ENCODE measurements around the gene GARIN3. TPM values are rescaled to one million over a fixed set of nuclear protein-coding genes. Genes with fewer than 3 reads are reported as not detected.

The GARIN3 gene
- total and polyA plus RNA-seq, 9 of the 15 experiments (the other 6 are each of a cell fraction or from before 2014, with no cell fraction given): not detected

DNA sequence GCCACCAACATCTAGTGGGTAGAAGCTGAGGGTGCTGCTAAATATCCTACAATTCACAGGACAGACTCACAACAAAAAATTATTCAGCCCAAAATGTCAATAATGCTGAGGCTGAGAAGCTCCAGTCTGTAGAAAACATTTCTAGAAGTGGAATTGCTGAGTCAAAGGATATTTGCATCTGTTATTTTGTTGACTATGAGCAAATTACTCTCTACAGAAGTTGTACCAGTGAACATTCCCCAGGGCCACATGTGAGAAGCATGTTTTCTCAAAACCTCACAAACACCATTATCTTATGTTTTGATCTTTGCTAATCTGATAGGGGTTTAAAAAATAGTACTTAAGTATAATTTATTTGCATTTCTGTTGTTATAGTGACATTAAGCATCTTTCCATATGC, 30.0 kb upstream of the GARIN3 start:
- no peak for ATAC-seq
- Histone ChIP-seq H3K4me2 (ENCODE audit: insufficient read depth, low read length) (no peak overlapping the region), H3K9me3 (replicated peaks; ENCODE audit: control insufficient read depth, insufficient read depth, low read depth, low read length) (no peaks in the 10 kb centered on the region), H2AFZ (ENCODE audit: low read depth, low read length) (no peak overlapping the region), H4K20me1 (replicated peaks; ENCODE audit: control insufficient read depth, insufficient read depth, low read length) (no peaks in the 10 kb centered on the region), H3K27me3 (ENCODE audit: control insufficient read depth in 2 of 2, insufficient read depth in 2 of 2, low read length in 2 of 2) (peaks cover 0 to 5% of the 10 kb centered on the region in 2 experiments; a peak in 1 of 5 replicates), H3K4me3 (no peak overlapping the region), H3K4me1 (replicated peaks in 1 of 2; ENCODE audit: control insufficient read depth in 2 of 2, insufficient read depth in 2 of 2, low read length in 2 of 2) (no peaks in the 10 kb centered on the region), H3K36me3 (ENCODE audit: control insufficient read depth, insufficient read depth, low read length) (no peaks in the 10 kb centered on the region), H3K9ac (ENCODE audit: insufficient read depth in 1 of 2, low read depth in 2 of 2, low read length in 2 of 2) (no peak overlapping the region), H3K27ac (ENCODE audit: extremely low read depth, low read depth, low read length) (no peak overlapping the region), H3K9me1 (ENCODE audit: control insufficient read depth, insufficient read depth, low read length) (no peaks in the 10 kb centered on the region), H3K79me2 (ENCODE audit: control insufficient read depth, insufficient read depth, low read length) (no peaks in the 10 kb centered on the region)
- TF ChIP-seq ZNF316 (IDR thresholded peaks at IDR 0.05): 0 out of 2 replicates have a peak, but pooled peaks have one; percentile 19
- TF ChIP-seq, protein P1, sequence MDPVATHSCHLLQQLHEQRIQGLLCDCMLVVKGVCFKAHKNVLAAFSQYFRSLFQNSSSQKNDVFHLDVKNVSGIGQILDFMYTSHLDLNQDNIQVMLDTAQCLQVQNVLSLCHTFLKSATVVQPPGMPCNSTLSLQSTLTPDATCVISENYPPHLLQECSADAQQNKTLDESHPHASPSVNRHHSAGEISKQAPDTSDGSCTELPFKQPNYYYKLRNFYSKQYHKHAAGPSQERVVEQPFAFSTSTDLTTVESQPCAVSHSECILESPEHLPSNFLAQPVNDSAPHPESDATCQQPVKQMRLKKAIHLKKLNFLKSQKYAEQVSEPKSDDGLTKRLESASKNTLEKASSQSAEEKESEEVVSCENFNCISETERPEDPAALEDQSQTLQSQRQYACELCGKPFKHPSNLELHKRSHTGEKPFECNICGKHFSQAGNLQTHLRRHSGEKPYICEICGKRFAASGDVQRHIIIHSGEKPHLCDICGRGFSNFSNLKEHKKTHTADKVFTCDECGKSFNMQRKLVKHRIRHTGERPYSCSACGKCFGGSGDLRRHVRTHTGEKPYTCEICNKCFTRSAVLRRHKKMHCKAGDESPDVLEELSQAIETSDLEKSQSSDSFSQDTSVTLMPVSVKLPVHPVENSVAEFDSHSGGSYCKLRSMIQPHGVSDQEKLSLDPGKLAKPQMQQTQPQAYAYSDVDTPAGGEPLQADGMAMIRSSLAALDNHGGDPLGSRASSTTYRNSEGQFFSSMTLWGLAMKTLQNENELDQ (CRISPR knock-in tag; IDR thresholded peaks at IDR 0.05; ENCODE audit: borderline replicate concordance): no peak
- FAIRE-seq: no peak
- in situ Hi-C loops (cut with MboI) (no loop called here), intact Hi-C loops (cut with micrococcal nuclease) (no loop called here)
- ChIA-PET CTCF (ENCODE audit: low intra/inter-chr PET ratio) (no interaction called here), POLR2A (no interaction called here)
- no TSS peak for BruUV-seq (replicated peaks)
- no peak for DNase-seq (ENCODE audit: extremely low read depth in 1 of 4, low spot score in 3 of 4)

DNA sequence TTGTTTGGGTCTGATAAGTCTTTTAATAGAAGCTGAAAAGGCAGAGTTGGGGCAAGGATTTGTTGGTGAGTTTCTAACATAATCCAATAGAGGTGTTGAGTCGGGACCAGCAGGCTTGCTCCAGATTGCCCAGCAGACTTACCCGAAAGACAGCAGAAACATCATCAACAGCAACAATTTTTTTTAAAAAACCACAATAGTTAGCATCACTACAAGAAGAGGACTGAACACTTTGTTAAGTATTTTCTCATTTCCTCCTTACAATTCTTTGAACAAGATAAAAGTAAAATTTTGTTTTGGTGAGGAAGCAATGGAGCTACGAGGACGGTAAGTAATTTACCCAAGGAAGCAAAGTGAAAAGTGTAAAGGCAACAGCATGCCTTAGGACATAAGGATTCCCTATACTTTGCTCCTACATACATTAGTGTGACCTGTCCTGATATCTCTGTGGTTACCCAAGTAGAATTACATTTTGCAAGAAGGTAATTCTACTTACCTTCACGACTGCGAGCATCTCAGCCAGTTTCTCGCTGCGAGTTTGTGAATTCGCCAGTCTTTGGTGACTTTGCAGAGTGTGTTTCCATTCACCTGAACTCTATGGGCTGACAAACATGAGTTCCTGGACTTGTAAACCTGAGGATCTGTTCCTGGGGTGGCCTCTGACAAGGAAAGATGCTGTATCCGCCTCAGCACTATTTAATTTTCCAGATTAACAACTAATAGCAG, 27.8 kb upstream of the GARIN3 start:
- Histone ChIP-seq H3K27ac (ENCODE audit: extremely low read depth, low read depth, low read length) (no peak overlapping the region), H4K20me1 (replicated peaks; ENCODE audit: control insufficient read depth, insufficient read depth, low read length) (no peaks in the 10 kb centered on the region), H3K9me1 (ENCODE audit: control insufficient read depth, insufficient read depth, low read length) (no peaks in the 10 kb centered on the region), H3K4me2 (ENCODE audit: insufficient read depth, low read length) (no peak overlapping the region), H2AFZ (ENCODE audit: low read depth, low read length) (no peak overlapping the region), H3K4me1 (replicated peaks in 1 of 2; ENCODE audit: control insufficient read depth in 2 of 2, insufficient read depth in 2 of 2, low read length in 2 of 2) (no peaks in the 10 kb centered on the region), H3K79me2 (ENCODE audit: control insufficient read depth, insufficient read depth, low read length) (no peaks in the 10 kb centered on the region), H3K4me3 (no peak overlapping the region), H3K9ac (ENCODE audit: insufficient read depth in 1 of 2, low read depth in 2 of 2, low read length in 2 of 2) (no peak overlapping the region), H3K27me3 (ENCODE audit: control insufficient read depth in 2 of 2, insufficient read depth in 2 of 2, low read length in 2 of 2) (no peaks in the 10 kb centered on the region; a peak in 2 of 5 replicates), H3K36me3 (ENCODE audit: control insufficient read depth, insufficient read depth, low read length) (no peaks in the 10 kb centered on the region), H3K9me3 (replicated peaks; ENCODE audit: control insufficient read depth, insufficient read depth, low read depth, low read length) (no peaks in the 10 kb centered on the region)
- BruUV-seq (replicated peaks): no TSS peak
- ChIA-PET CTCF (ENCODE audit: low intra/inter-chr PET ratio) (no interaction called here), POLR2A (no interaction called here)
- ATAC-seq: no peak
- FAIRE-seq: no peak
- WGBS (ENCODE audit: insufficient coverage, low coverage, missing lambda C conversion rate): 0% methylated on average over 10 of the region's 10 CpGs
- in situ Hi-C loops (cut with MboI) (no loop called here), intact Hi-C loops (cut with micrococcal nuclease) (no loop called here)
- DNase-seq (ENCODE audit: extremely low read depth in 1 of 4, low spot score in 3 of 4): no peak
- TF ChIP-seq, protein P2, sequence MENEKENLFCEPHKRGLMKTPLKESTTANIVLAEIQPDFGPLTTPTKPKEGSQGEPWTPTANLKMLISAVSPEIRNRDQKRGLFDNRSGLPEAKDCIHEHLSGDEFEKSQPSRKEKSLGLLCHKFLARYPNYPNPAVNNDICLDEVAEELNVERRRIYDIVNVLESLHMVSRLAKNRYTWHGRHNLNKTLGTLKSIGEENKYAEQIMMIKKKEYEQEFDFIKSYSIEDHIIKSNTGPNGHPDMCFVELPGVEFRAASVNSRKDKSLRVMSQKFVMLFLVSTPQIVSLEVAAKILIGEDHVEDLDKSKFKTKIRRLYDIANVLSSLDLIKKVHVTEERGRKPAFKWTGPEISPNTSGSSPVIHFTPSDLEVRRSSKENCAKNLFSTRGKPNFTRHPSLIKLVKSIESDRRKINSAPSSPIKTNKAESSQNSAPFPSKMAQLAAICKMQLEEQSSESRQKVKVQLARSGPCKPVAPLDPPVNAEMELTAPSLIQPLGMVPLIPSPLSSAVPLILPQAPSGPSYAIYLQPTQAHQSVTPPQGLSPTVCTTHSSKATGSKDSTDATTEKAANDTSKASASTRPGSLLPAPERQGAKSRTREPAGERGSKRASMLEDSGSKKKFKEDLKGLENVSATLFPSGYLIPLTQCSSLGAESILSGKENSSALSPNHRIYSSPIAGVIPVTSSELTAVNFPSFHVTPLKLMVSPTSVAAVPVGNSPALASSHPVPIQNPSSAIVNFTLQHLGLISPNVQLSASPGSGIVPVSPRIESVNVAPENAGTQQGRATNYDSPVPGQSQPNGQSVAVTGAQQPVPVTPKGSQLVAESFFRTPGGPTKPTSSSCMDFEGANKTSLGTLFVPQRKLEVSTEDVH (IDR thresholded peaks at IDR 0.05; ENCODE audit: low read depth, partially characterized antibody): no peak
- TF ChIP-seq ESRRA (IDR thresholded peaks at IDR 0.05; ENCODE audit: borderline replicate concordance, low read depth) (no peak), IFI16 (CRISPR knock-in tag; IDR thresholded peaks at IDR 0.05) (no peak), HIVEP1 (CRISPR knock-in tag; IDR thresholded peaks at IDR 0.05) (no peak), SNRNP70 (optimal IDR thresholded peaks at IDR 0.05; ENCODE audit: low read depth, low read length) (no peak), NR3C1 (CRISPR knock-in tag; IDR thresholded peaks at IDR 0.05) (no peak), U2AF1 (optimal IDR thresholded peaks at IDR 0.05; ENCODE audit: low read depth, low read length) (no peak)
- TF ChIP-seq, protein P3, sequence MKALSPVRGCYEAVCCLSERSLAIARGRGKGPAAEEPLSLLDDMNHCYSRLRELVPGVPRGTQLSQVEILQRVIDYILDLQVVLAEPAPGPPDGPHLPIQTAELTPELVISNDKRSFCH (CRISPR knock-in tag; IDR thresholded peaks at IDR 0.05): no peak
- TF ChIP-seq, protein P3 (tag; IDR thresholded peaks at IDR 0.05): no peak
